Tibial nerve (tissue), 4 donors: ENCODE measurements around the gene RUVBL1.

Experiments used
- EP300 ChIP-seq, 2 donors: sonication (generic); formaldehyde crosslinking; IDR thresholded peaks; one replicate each; pipeline ENCODE4 v1.6.1; 2017; ENCODE audit warnings: antibody characterized with exemption in 2 of 2, mild to moderate bottlenecking in 1 of 2
- POLR2A ChIP-seq, 2 donors: fragments of 450-650 bp; IDR thresholded peaks; one replicate each; pipeline ENCODE4 v1.6.1; 2017; ENCODE audit warnings: antibody characterized with exemption in 2 of 2, mild to moderate bottlenecking in 2 of 2, moderate library complexity in 2 of 2
- TF ChIP-seq, protein P1 (sequence below), 5 experiments: fragments of 200-600 bp in 3 of 5; fragments of 450-650 bp in 2 of 5; sonication (generic) in 3 of 5; IDR thresholded peaks; one replicate each; pipeline ENCODE4 v1.5.1; 2016 to 2019; ENCODE audit warnings: antibody characterized with exemption in 5 of 5, mild to moderate bottlenecking in 3 of 5, moderate library complexity in 2 of 5

DNA sequence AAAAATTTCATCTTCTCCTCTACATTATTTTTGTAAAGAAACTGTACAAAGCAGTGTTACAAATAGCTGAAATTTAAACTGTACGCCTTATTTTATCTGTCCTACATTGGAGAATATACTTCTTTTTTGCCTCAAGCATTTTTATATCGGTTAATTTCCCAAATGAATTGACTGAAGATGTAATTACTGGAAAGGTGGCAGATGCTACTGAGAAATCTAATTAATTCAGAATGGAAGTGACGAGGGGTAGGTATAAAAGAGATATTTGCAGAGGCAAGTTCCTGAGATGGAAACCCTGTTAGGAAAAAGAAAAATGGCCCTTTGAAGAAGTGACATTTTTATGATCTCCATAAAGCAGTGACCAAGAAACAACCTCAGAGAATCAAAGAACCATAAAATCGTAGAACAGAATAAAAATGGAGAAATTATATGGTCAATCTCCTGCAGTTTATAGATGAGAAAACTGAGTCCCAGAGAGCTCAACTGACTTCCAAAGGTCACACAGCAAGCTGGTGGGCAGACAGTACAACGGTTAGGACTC, 20.4 kb downstream of the RUVBL1 start:
- TF ChIP-seq, protein P1, sequence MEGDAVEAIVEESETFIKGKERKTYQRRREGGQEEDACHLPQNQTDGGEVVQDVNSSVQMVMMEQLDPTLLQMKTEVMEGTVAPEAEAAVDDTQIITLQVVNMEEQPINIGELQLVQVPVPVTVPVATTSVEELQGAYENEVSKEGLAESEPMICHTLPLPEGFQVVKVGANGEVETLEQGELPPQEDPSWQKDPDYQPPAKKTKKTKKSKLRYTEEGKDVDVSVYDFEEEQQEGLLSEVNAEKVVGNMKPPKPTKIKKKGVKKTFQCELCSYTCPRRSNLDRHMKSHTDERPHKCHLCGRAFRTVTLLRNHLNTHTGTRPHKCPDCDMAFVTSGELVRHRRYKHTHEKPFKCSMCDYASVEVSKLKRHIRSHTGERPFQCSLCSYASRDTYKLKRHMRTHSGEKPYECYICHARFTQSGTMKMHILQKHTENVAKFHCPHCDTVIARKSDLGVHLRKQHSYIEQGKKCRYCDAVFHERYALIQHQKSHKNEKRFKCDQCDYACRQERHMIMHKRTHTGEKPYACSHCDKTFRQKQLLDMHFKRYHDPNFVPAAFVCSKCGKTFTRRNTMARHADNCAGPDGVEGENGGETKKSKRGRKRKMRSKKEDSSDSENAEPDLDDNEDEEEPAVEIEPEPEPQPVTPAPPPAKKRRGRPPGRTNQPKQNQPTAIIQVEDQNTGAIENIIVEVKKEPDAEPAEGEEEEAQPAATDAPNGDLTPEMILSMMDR (IDR thresholded peaks at IDR 0.05) = no peak
- TF ChIP-seq POLR2A (IDR thresholded peaks at IDR 0.05) (no peak), EP300 (IDR thresholded peaks at IDR 0.05) (no peak)
